ENCODE data around the gene CTBP2.

DNA sequence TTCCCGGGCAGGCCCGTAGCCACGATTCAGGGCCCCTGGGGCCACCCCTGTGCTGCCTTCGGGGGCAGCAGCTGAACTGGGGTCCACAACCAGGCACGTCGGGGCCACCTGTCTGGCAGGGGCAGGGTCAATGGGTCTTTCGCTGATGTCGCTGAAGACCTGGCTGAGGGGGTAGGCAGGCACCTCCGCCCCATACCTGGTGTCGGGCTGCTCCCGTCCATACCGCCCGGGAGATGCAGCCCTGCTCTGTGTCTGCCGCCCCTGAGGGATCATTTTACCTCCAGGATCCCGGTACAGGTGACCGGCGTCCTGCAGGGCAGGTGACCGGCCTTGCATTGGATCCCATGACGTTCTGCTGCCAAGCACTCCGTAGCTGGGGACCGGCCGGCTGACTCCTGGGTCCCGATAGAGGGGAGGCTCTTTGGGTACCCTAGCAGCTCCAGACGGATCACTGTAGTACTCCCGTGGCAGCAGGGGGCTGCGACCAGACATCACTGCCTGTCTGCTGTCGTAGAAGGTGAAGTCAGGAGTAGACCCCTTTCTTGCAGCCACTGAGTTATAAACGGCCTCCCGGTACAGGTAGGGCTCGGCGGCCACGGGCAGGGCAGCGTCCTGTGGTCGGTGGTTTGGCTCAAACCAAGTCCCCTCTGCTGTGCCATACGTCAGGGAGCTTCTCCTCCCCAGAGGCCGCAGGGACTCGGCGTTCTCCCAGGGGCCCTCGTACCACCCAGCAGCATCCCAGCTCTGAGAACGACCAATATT lies 133.2 kb downstream of the CTBP2 start:
- TF ChIP-seq, protein P1, sequence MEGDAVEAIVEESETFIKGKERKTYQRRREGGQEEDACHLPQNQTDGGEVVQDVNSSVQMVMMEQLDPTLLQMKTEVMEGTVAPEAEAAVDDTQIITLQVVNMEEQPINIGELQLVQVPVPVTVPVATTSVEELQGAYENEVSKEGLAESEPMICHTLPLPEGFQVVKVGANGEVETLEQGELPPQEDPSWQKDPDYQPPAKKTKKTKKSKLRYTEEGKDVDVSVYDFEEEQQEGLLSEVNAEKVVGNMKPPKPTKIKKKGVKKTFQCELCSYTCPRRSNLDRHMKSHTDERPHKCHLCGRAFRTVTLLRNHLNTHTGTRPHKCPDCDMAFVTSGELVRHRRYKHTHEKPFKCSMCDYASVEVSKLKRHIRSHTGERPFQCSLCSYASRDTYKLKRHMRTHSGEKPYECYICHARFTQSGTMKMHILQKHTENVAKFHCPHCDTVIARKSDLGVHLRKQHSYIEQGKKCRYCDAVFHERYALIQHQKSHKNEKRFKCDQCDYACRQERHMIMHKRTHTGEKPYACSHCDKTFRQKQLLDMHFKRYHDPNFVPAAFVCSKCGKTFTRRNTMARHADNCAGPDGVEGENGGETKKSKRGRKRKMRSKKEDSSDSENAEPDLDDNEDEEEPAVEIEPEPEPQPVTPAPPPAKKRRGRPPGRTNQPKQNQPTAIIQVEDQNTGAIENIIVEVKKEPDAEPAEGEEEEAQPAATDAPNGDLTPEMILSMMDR (conservative IDR thresholded peaks at IDR 0.05): no peak
- TF ChIP-seq ZFX (IDR thresholded peaks at IDR 0.05): no peak

Data from C4-2B (cell line).